ENCODE measurements around the gene RIIAD1. TPM values are rescaled to one million over a fixed set of nuclear protein-coding genes. Genes with fewer than 3 reads are reported as not detected.

The RIIAD1 gene
- total RNA-seq, 1 experiment from 2014 or later: not detected

DNA sequence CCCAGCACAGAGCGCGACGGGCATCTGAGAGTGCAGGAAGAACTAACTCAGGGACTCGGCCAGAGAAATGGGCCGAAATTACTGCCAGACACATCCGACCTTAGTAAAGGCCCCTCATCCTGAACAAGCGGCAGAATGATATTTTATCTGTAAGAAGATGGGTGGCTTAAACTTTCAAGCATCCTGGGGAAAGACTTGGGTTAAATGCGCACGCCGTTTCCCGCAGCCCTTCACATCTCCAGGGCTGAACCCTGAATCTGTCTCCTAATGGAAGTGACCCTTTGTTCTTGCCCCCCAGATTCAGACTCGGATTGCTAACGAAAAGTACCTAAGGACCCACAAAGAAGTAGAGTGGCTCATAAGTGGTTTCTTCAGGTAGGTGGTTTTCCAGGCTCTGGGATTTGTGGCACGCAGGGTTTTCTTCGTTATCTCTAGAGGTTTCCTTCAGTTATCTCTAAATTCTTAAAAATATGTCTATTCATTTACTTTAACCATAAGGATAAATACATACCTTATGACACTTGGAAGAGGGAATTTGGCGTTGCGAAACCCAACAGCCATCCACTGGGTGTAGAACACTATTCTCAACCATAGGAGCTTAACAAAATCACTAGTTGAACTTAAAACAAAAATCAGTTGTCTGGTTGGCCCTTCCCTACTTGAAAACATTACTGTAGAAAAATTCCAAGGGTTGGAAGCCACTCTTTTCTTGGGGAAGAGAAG is 627 bp downstream of the RIIAD1 start:
- Histone ChIP-seq H3K4me1 (replicated peaks; ENCODE audit: insufficient read depth) (peaks cover 6% of the 10 kb centered on the region; the same call in 1 of the 2 replicates), H3K79me2 (ENCODE audit: low read depth) (no peaks in the 10 kb centered on the region), H3K9me3 (ENCODE audit: insufficient read depth, low read depth) (no peaks in the 10 kb centered on the region), H3F3A (ENCODE audit: insufficient read depth, low read depth) (peaks cover 13% of the 10 kb centered on the region; the same call in 1 of the 2 replicates), H3K36me3 (ENCODE audit: low read depth) (no peaks in the 10 kb centered on the region), H3K27me3 (ENCODE audit: insufficient read depth, low read depth) (peaks cover 21% of the 10 kb centered on the region), H3K27ac (no peak overlapping the region), H3K4me3 (no peak overlapping the region), H3K9me2 (ENCODE audit: insufficient read depth) (no peaks in the 10 kb centered on the region), H3K4me2 (no peak overlapping the region), H2AFZ (no peak overlapping the region), H4K20me1 (ENCODE audit: insufficient read depth) (no peaks in the 10 kb centered on the region)
- POLR2A ChIA-PET (ENCODE audit: unreplicated experiment): interaction anchor here (0.7 kb wide), 1 partner anchor 86 kb away, joined by 5 read pairs; no protein-coding TSS in a partner anchor
- intact Hi-C loops (cut with micrococcal nuclease; ENCODE audit: unreplicated experiment): no loop called here
- TF ChIP-seq CTCF (conservative IDR thresholded peaks at IDR 0.05): no peak
- no peak for TF ChIP-seq EZH2 (IDR thresholded peaks at IDR 0.05; ENCODE audit: low read depth)
- CTCF ChIA-PET: no interaction called here
- no peak for DNase-seq
- BruUV-seq (replicated peaks): no TSS peak

DNA sequence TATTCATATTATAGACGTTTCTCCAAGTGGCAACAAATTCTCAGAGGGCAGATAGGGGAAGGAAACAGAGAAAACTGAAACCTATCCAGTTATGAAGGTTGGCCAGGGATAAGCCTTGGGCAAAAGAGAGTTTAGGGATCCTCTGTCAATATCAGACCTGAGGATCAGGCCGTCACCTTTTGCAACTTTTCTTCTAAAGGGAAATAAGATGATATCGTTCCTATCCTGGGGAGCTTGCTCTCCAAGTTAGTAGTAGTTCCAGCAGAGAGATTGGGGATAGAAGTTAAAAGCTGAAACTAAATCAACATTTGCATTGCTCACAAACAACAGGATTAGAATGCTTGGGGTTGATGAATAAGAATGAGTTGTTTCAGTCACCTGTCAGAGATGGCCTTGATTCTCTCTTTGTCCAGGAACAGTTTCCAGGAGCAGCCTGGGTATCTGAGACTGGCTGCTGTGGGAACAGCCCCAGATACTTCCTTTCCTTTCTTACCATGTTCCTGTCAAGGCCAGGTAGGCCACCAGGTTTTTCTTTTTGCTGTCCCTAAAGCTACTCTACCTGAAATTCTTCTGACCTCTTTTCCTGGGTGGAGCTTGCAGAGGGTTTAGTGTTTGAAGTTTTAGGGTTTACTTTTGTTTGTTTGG is 2.5 kb downstream of the RIIAD1 start:
- no peak overlapping the region for H3K27ac ChIP-seq
- H3K27me3 ChIP-seq (ENCODE audit: insufficient read depth, low read depth): 0 out of 2 replicates have a peak, but pooled peaks cover 5% of the 10 kb centered on the region
- no peaks in the 10 kb centered on the region for H3K9me3 ChIP-seq (ENCODE audit: insufficient read depth, low read depth)
- H3K4me3 ChIP-seq: no peak overlapping the region
- no peaks in the 10 kb centered on the region for H3K9me2 ChIP-seq (ENCODE audit: insufficient read depth)
- H3K79me2 ChIP-seq (ENCODE audit: low read depth): no peaks in the 10 kb centered on the region
- H3K4me1 ChIP-seq (replicated peaks; ENCODE audit: insufficient read depth): peaks cover 6% of the 10 kb centered on the region; the same call in 1 of the 2 replicates
- H3F3A ChIP-seq (ENCODE audit: insufficient read depth, low read depth): peaks cover 13% of the 10 kb centered on the region; the same call in 1 of the 2 replicates
- POLR2A ChIA-PET (ENCODE audit: unreplicated experiment): no interaction called here
- no TSS peak for BruUV-seq (replicated peaks)
- no peaks in the 10 kb centered on the region for H3K36me3 ChIP-seq (ENCODE audit: low read depth)
- H4K20me1 ChIP-seq (ENCODE audit: insufficient read depth): no peaks in the 10 kb centered on the region
- intact Hi-C loops (cut with micrococcal nuclease; ENCODE audit: unreplicated experiment): no loop called here
- H3K4me2 ChIP-seq: 0 out of 2 replicates have a peak overlapping the region, but pooled peaks have one; percentile 2
- CTCF ChIA-PET: no interaction called here
- peak in 1 of 2 experiments; percentile 52 for DNase-seq
- TF ChIP-seq EZH2 (IDR thresholded peaks at IDR 0.05; ENCODE audit: low read depth) (no peak), CTCF (conservative IDR thresholded peaks at IDR 0.05) (no peak)
- H2AFZ ChIP-seq: peak overlapping the region; percentile 23; the same call in 1 of the 2 replicates

- no peaks in the 10 kb centered on the region for H3K27me3 ChIP-seq (ENCODE audit: insufficient read depth, low read depth)
- no peaks in the 10 kb centered on the region for H3K36me3 ChIP-seq (ENCODE audit: low read depth)
- CTCF ChIA-PET: no interaction called here
- no peak overlapping the region for H3K4me2 ChIP-seq
- peaks cover 11% of the 10 kb centered on the region; the same call in 1 of the 2 replicates for H3K4me1 ChIP-seq (replicated peaks; ENCODE audit: insufficient read depth)
- no peaks in the 10 kb centered on the region for H3K9me3 ChIP-seq (ENCODE audit: insufficient read depth, low read depth)
- no peaks in the 10 kb centered on the region for H4K20me1 ChIP-seq (ENCODE audit: insufficient read depth)
- no peaks in the 10 kb centered on the region for H3K9me2 ChIP-seq (ENCODE audit: insufficient read depth)
- peaks cover 10% of the 10 kb centered on the region; the same call in 1 of the 2 replicates for H3F3A ChIP-seq (ENCODE audit: insufficient read depth, low read depth)
- H3K79me2 ChIP-seq (ENCODE audit: low read depth): no peaks in the 10 kb centered on the region
- BruUV-seq (replicated peaks): no TSS peak
- TF ChIP-seq EZH2 (IDR thresholded peaks at IDR 0.05; ENCODE audit: low read depth) (no peak), CTCF (conservative IDR thresholded peaks at IDR 0.05) (no peak)
- POLR2A ChIA-PET (ENCODE audit: unreplicated experiment): no interaction called here
- no peak overlapping the region for H2AFZ ChIP-seq
- H3K27ac ChIP-seq: no peak overlapping the region
- DNase-seq: no peak
- intact Hi-C loops (cut with micrococcal nuclease; ENCODE audit: unreplicated experiment): no loop called here
- no peak overlapping the region for H3K4me3 ChIP-seq
Measured at GRCh38 chr1:151728151-151729054, 7.1 kb downstream of the RIIAD1 start.

Measured in PC-9 (cell line).